ENCODE results near the gene CDH4.

Gene CDH4

DNA sequence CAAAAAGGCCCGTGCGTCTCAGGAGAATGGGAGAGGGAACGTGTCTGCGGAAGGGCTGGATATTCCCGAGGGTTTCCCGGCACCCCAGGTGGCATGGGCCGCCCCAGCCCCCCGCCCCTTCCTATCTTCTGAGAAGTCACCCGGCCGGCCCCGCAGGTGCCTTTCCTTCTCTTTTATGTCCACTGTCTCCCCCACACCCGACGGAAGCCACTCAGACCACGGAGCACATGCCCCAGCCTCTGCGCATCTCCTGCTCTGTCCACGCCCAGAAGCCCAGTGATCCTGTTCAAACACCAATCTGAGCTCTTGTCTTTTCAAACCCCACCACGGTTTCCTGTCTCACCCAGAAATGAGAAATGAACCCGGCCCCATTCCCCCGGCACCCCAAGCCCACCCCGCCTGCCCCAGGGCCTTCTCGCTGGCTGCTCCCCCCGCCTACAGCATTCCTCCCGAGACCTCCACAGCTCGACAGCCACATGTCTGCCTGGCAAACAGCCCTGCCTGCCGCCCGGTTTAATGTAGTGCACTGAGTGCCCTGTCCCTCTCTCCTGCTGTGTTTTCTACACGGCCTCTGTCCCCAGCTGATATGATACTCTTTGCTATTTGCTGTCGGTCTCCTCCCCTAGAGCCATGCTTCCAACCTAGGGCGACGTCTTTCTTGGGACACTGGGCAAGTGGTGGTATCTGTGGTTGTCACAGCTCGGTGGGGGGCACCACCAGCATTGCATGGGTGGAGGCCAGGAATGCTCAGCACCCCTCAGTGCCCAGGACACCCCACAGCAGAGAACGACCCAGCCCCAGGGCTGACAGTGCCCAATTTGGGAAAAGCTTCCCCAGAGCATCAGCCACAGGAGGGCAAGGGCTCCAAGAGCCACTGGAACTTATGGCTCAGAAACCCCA lies 630.9 kb downstream of the CDH4 start:
- no peak for DNase-seq

DNA sequence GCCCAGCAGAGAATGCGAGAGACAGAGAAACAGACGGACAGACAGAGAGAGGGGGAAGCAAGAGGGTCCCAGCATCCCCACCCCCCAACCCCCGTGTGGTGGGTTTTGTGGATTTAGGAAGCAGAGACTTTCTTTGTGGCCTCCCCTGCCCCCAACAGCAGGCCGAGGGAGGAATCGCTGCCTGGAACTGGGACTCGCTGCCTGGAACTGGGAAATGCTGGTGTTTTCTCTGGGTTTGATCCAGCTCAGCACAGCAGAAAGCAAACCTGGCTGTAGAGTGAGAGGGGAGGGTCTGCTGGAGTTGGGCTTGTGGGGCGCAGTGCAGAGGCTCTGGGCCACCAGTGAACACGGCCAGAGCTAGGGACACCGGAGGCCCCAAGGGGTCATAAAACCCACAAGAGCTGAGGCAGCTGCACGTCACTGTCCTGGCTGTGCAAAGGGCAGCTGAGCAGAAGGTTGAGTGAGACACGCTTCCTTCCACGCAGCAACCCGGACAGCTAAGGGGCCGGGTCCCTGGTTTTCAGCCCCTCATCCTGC lies 631.9 kb downstream of the CDH4 start:
- no peak for DNase-seq

DNA sequence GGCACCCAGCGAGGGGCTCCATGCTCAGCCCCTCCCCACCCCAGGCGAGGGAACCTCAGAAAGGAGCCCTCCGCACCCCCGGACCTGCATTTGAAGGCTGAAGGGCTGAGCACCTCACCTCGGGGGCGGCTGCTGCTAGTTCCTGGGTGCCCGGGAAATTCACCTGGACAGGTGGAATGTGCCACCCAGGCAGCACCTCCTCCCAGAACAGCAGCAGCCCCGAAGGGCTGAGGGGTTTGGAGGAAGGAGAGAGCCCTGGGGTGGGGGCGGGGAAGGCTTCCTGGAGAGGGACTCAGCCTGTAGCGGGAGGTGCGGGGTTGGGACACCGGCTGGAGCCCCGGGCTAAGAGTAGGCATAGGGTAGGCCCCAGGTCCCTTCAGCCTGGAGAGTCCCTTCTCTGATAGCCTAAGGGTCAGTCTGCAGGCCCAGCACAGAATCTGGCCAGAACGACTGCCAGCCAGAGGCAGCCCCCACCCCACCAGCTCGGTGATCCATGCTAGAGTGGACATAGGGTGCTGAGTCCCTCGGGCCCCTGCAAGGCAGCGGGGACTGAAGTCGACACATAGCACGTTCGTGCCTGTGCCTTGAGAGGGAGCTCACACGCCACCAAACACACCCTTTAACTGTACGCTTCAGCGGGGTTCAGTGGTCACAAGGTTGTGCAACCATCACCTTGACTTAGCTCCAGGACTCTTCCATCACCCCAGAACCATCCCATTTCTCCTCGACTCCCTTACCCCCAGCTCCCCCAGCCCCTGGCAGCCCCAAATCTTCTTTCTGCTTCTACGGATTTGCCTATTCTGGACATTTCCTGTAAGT lies 632.7 kb downstream of the CDH4 start:
- DNase-seq = no peak

GRCh38 chr20:61885759-61886715 lies 634.0 kb downstream of the CDH4 start:
- DNase-seq = no peak

DNA sequence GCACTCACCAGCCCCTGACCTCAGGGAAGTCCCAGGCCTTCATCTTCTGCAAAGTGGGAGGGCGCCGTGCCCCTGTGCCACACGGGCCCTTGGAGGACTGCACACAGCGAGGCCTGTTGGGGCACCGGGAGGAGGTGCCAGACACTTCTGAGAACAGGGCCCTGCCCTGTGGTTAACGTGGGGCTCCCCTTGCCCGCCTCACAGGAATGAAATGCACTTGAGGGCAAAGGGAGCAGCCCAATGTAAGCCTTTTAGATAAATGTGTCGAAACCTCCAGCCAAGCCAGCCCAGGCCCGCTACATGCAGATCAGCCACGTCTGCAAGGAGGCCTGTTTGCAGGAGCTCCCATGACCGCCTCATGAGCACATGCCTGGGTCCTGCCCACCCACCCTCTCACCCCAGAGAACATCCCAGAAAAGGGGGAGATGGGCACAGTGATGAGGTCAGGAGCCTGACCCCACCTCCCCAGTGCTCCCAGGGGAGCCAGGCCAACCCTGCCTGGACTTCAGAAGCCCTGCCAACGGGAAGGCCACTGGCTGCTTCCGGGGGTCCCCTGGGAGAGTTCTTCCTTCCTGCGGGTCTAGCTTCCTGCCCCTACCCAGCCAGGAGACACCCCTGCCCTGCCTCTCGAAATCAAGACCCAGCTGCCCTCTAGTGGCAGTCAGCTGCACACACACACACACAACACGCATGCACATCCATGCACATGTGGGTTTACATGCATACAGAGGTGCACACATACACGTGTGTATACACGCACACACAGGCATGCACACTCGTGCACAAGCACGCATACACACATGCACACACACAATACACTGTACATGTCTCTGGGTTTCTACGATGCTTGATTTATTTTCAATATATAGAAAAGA lies 634.9 kb downstream of the CDH4 start:
- DNase-seq = peak; percentile 11

DNA sequence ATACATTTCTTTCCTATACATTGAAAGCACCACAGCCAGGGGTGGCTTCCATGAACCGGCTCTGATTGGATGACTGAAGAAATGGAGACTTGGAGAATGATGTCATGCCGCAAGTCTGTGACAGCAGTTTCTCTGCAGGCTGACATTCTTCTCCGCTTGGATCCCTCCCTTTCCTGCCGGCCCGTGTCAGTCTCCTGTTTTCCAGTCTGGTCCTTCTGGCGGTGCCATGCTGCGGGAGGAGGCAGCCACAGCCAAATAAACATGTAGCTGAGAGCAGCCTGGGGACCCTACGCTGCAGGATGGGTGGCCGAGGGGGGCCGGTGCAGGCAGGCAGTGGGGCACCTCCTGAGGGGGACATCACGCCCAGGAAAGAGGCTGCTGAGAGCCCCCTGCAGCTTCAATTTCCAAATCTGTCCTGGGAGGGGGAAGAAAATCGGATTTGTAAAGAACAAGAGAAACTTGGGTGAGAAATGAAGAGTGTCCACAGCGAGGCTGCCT lies 635.6 kb downstream of the CDH4 start:
- no peak for DNase-seq

DNA sequence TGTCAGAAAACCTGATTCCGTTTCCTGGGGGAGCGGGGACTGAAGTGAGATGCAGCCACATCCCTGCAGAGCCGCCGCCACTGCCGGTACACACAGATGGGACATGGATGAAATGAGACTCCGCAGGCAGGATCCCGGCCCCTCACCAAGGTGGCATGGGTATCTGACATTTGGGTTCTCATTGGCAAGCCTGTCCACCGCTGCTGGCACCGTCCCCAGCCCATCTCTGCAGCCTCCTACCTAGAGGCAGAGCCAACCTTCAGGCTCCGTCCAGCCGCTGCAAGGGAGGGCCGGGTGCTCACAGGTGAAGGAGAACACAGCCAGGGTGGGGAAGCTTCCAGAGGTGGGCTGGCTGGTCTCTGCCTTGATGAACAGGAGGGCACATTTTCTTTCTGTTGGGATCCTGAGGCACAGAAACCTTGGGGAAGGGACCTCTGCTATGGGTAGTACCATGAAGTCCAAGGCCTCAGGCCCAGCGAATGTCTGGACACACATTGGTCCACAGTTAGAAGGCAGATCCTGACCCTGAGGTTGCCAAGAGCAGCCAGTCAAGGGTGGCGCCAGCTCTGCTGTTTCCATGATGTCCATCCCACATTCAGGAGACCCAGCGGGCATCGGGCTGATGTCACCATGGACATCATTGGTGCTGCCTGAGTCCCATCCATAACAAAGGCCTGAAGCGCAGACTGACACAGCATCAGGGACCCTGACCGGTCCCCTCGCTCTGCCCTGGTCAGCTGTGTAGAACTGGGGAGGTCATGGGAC lies 636.2 kb downstream of the CDH4 start:
- no peak for DNase-seq

GRCh38 chr20:61889659-61890058 lies 637.6 kb downstream of the CDH4 start:
- no peak for DNase-seq

GRCh38 chr20:61890210-61890609 lies 638.1 kb downstream of the CDH4 start:
- DNase-seq = no peak

- no peak for DNase-seq
Observed at GRCh38 chr20:61891476-61891875, 639.4 kb downstream of the CDH4 start.

DNA sequence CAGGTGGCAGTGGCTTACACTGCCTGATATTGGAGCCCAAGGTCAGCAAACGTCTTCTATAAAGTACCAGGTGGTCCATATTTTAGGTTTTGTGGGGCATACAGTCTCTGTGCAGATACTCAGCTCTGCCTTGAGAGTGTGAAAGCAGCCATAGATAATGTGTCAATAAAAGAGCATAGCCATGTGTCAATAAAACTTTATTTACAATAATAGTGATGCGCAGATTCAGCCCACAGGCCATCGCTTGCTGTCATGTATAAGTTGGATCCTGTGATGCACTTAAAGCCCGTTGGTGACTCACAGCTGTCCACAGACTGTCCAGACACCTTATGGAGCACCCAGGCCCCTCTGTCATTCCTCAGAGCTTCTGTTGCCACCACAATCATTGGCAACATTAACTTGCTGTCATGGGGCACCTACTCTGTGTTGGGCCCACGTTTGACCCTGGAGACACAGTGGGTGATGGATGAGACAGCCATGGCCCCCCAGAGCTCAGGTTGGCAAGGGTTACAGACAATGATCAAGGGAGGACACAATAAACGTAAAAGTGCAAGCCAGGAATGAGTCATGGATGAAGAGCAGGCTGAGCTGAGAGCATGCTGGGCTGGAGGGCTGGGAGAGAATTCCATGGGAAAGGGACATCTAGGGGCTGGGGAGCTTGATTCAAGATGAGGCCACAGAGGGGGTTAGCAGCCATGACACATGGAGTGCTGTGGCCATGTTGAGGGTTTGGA lies 640.0 kb downstream of the CDH4 start:
- DNase-seq = no peak

DNA sequence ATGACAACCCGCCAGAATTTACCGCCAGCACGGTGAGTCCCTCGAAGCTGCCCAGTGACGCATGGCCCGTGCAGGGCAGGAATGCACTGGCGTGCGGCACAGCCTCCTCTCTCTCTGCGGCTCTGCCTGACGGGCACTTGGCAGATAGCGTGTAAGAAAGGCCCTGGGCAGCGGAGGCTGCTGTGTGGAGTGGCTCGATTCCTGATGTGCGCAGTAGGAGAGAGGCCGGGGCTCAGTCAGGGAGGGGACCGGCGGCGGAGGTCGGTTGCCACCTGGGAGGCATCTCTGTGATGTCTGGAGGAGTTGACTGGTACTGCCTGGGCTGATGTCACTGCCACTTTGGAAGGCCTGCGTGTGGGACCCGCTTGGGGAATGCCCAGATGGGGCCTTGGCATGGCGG lies 643.0 kb downstream of the CDH4 start:
- DNase-seq = no peak

DNA sequence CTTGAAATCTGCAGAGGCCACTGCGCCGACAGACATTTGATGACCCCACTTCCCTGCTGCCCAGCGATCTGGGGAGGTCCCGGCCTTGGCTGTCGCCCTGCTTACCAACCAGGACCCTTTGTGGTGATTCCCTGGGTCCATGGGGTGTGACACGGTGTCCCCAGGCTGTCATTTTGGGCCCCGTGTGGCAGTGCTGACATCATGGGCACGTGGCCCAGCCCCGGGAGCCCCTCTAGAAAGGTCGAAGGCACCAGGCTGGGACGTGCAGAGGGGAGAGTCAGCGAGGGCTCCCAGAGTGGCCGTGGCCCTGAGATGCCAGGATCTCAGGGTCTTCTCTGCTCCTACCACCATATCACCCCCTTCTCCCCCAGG lies 643.6 kb downstream of the CDH4 start:
- no peak for DNase-seq

DNA sequence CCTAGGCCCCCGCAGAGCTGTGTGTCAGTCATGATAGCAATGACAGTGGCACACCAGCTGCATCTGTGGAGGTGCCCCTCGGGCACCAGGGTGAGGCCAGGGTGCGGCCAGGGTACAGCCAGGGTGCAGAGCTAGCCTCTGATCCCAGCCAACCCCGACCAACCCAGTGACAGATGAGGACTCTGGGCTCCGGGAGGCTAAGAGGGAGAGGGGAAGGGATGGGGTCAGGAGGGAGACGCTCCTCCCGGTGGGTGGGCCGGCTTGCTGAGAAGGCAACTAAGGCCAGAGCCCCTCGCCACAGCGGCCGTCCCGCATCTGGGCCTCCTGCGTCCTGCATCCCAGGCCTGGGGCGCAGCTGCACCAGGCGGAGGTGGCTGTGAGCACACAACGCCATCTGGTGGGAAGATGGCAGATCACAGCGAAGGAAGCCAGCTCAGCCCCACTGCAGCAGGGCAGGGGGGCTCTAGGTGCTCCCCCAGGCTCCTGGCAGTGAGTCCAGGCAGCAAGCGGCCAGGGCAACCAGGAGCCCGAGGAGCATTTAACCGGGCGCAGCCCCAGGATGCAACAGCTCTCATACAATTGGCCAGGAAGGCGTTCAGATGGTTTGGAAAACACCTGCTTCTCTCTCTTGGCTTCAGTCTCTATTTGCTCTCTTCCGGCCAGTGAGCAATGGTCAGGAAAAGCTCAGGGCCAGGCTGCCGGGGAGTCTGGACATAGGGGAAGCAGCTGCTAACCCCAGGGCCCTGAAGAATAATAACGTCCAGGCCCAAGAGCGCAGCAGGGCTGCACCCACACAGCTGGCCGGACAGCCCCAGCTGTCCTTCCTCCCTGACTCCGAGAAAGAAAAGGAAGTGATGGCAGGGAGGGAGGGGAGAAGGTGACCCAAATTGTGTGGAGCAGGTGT lies 644.2 kb downstream of the CDH4 start:
- no peak for DNase-seq

- DNase-seq = no peak
Observed at GRCh38 chr20:61897401-61898295, 645.6 kb downstream of the CDH4 start.

DNA sequence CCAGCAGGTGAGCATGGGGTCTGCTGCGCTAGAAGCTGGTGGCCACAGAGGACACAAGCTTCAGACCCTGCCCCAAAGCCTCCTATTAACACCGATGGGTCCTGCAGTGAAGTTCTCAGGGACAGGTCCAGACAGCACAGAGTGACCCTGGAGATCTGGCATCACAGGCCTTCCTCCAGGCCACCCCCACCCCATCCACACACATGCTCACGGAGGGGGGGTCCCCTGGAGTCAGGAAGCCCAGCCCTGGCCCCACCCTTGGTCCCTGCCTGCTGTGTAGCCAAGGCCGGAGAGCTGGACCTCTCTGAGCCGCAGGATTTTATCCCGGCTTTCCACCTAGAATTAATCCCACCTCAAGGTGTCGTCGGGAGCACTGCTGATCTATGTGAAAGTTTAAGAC lies 646.3 kb downstream of the CDH4 start:
- no peak for DNase-seq

Measured in NCI-H2107 (cell line).